ENCODE results near the gene MIGA2. TPM values are rescaled to one million over a fixed set of nuclear protein-coding genes. Genes with fewer than 3 reads are reported as not detected.

Gene MIGA2
- total RNA-seq, 1 experiment from 2014 or later, result 28.6 TPM

GRCh38 chr9:129011761-129012181, 24.7 kb upstream of the MIGA2 start:
- Mint-ChIP-seq H3K4me1 (ENCODE audit: insufficient read depth, unreplicated experiment) (no peaks in the 10 kb centered on the region), H3K9me3 (ENCODE audit: unreplicated experiment) (no peaks in the 10 kb centered on the region), H3K4me3 (ENCODE audit: unreplicated experiment) (no peak overlapping the region), H3K27ac (ENCODE audit: low read depth, unreplicated experiment) (no peak overlapping the region), H3K27me3 (ENCODE audit: insufficient read depth, unreplicated experiment) (no peaks in the 10 kb centered on the region), H3K36me3 (ENCODE audit: insufficient read depth, unreplicated experiment) (peaks cover 47% of the 10 kb centered on the region)
- BruUV-seq (replicated peaks), result no TSS peak
- ChIA-PET CTCF (no interaction called here), POLR2A (no interaction called here)
- intact Hi-C loops (cut with micrococcal nuclease), result no loop called here
- TF ChIP-seq CTCF (IDR thresholded peaks at IDR 0.05; ENCODE audit: unreplicated experiment), result no peak
- no peak for DNase-seq (ENCODE audit: unreplicated experiment)

- TF ChIP-seq CTCF (IDR thresholded peaks at IDR 0.05; ENCODE audit: unreplicated experiment), result no peak
- no TSS peak for BruUV-seq (replicated peaks)
- CTCF ChIA-PET, result no interaction called here
- peaks cover 43% of the 10 kb centered on the region for H3K36me3 Mint-ChIP-seq (ENCODE audit: insufficient read depth, unreplicated experiment)
- H3K27ac Mint-ChIP-seq (ENCODE audit: low read depth, unreplicated experiment), result no peak overlapping the region
- no peaks in the 10 kb centered on the region for H3K27me3 Mint-ChIP-seq (ENCODE audit: insufficient read depth, unreplicated experiment)
- no peaks in the 10 kb centered on the region for H3K4me1 Mint-ChIP-seq (ENCODE audit: insufficient read depth, unreplicated experiment)
- H3K4me3 Mint-ChIP-seq (ENCODE audit: unreplicated experiment), result no peak overlapping the region
- intact Hi-C loops (cut with micrococcal nuclease), result no loop called here
- POLR2A ChIA-PET, result no interaction called here
- no peaks in the 10 kb centered on the region for H3K9me3 Mint-ChIP-seq (ENCODE audit: unreplicated experiment)
- no peak for DNase-seq (ENCODE audit: unreplicated experiment)
These were observed 24.1 kb upstream of the MIGA2 start for GRCh38 chr9:129012343-129012742.

DNA sequence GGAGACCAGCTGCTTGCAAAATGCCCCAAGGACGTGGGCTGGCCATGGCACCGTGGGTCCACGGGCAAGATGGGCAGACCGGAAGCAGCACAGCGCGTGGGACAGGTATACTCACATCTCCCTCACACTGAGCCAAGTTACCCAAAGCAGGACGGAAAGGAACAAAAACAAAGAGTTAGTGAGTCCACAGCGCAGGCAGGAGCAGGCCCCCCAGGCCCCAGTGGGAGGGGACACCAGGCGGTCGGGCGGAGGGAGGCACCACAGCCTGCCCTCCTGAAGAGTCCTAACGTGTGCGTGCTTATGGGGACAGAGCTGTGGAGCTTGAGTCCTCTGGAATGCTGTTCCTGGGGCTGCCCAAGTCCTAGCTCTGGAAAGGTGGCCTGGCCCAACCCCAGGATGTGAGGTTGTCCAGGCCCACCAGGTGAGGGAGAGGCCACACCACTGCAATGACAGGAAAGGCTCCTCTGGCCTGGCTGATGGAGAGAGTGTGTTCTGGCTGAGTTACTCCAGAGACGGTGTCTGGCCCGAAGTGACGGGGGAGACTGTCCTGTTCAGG, 23.5 kb upstream of the MIGA2 start:
- CTCF ChIA-PET, result no interaction called here

GRCh38 chr9:129013674-129014073, 22.8 kb upstream of the MIGA2 start:
- ChIA-PET POLR2A (no interaction called here), CTCF (interaction anchor here (0.7 kb wide), 1 partner anchor 25 kb away, joined by 3 read pairs; no protein-coding TSS in a partner anchor)
- no peak for DNase-seq (ENCODE audit: unreplicated experiment)
- no peak overlapping the region for H3K4me3 Mint-ChIP-seq (ENCODE audit: unreplicated experiment)
- peaks cover 41% of the 10 kb centered on the region for H3K36me3 Mint-ChIP-seq (ENCODE audit: insufficient read depth, unreplicated experiment)
- TF ChIP-seq CTCF (IDR thresholded peaks at IDR 0.05; ENCODE audit: unreplicated experiment), result no peak
- H3K9me3 Mint-ChIP-seq (ENCODE audit: unreplicated experiment), result no peaks in the 10 kb centered on the region
- intact Hi-C loops (cut with micrococcal nuclease), result no loop called here
- no TSS peak for BruUV-seq (replicated peaks)
- H3K4me1 Mint-ChIP-seq (ENCODE audit: insufficient read depth, unreplicated experiment), result no peaks in the 10 kb centered on the region
- H3K27me3 Mint-ChIP-seq (ENCODE audit: insufficient read depth, unreplicated experiment), result no peaks in the 10 kb centered on the region
- no peak overlapping the region for H3K27ac Mint-ChIP-seq (ENCODE audit: low read depth, unreplicated experiment)

More for the DNA sequence above, 23.5 kb upstream of the MIGA2 start:
- Mint-ChIP-seq H3K4me3 (ENCODE audit: unreplicated experiment) (no peak overlapping the region), H3K36me3 (ENCODE audit: insufficient read depth, unreplicated experiment) (peaks cover 41% of the 10 kb centered on the region), H3K4me1 (ENCODE audit: insufficient read depth, unreplicated experiment) (no peaks in the 10 kb centered on the region), H3K27me3 (ENCODE audit: insufficient read depth, unreplicated experiment) (no peaks in the 10 kb centered on the region), H3K27ac (ENCODE audit: low read depth, unreplicated experiment) (no peak overlapping the region), H3K9me3 (ENCODE audit: unreplicated experiment) (no peaks in the 10 kb centered on the region)
- DNase-seq (ENCODE audit: unreplicated experiment), result no peak
- intact Hi-C loops (cut with micrococcal nuclease), result no loop called here
- no peak for TF ChIP-seq CTCF (IDR thresholded peaks at IDR 0.05; ENCODE audit: unreplicated experiment)
- no TSS peak for BruUV-seq (replicated peaks)
- POLR2A ChIA-PET, result no interaction called here

All from MCF 10A (cell line).